Activated CD4-positive, alpha-beta T cell treated with anti-CD3 and anti-CD28 coated beads, Interleukin-2, amount 50 U/mL, for 16 hours (primary cell): ENCODE measurements around the gene PPP1R37.

ENCODE experiments used
- DNase-seq: peaks from one replicate; pipeline ENCODE4 v3.0.0-alpha.2; 2020

Gene PPP1R37

DNA sequence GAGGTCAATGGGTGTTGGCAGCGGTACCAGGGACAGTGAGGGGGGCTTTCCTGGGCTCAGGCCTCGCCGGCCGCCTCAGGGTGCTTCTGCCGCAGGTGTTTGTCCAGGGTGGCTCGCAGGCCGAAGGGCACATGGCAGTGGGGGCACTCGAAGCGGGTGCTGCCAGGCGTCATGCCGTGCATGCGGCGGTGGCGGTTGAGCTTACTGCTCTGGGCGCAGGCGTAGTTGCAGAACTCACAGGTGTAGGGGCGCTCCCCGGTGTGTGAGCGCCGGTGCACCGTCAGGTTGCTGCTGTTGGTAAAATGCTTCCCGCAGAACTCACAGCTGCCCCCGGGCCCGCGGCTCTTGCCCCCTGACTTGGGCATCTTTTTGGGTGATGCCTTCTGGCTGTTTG lies 21.4 kb upstream of the PPP1R37 start:
- no peak for DNase-seq

DNA sequence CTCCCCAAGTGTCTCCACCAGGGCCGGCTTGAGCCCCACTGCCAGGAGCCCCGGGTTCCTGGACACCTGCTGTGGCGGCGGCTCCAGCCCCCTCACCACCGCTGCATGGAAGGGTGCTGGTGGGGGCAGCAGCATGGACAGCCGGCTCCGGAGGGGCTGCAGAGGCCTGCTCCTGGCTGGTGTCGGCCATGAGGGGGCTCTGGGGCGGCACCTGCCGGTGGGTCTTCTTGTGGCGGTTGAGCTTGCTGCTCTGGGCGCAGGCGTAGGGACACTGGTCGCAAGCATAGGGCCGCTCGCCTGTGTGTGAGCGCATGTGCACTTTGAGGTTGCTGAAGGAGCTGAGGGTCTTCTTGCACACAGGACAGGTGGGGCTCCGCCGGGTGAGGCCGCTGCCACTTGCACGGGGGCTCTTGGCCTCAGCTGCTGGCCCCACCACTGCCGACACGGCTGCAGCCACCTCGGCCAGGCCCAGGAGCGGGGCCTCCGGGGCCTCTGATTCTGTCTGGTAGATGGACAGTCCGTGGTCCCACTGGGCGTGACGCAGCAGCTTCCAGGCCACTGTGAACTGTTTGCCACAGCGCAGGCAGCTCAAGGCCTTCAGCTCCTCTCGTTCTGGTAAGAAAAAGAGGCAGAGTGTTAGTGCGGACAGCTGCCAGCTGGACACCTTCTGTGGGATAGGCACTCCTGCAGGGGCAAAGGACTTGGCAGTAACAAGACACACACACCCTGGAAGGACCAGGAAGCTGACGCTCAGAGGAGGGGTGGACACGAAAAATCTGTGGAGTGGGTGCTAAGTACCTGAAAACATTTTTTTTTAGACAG lies 20.8 kb upstream of the PPP1R37 start:
- DNase-seq, result no peak

DNA sequence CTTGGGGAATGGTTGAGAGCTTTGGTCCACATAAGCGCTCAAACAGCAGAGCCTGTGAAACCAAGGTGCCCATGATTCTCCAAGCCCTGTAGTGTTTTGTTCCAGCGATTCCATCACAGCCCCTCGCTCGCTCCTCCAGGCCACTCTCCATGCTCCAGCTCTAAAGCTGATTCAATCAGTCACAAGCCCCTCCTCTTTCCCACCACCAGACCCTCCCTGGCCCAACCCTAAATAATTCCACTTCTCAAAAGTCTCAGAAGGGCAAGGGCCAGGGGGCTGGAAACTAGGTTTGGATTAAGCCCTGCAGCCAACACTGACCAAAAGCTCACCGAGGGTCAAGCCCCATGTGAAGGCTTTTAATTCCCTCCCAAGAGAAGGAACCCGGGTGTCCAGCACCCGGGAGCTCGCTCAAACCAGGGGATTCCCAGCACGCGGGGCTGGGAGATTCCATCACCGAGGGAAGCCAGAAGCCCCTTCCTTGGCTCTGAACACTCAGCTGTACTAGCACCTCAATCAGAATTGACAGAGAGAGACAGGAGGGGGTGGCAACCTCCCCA lies 18.2 kb upstream of the PPP1R37 start:
- no peak for DNase-seq

DNA sequence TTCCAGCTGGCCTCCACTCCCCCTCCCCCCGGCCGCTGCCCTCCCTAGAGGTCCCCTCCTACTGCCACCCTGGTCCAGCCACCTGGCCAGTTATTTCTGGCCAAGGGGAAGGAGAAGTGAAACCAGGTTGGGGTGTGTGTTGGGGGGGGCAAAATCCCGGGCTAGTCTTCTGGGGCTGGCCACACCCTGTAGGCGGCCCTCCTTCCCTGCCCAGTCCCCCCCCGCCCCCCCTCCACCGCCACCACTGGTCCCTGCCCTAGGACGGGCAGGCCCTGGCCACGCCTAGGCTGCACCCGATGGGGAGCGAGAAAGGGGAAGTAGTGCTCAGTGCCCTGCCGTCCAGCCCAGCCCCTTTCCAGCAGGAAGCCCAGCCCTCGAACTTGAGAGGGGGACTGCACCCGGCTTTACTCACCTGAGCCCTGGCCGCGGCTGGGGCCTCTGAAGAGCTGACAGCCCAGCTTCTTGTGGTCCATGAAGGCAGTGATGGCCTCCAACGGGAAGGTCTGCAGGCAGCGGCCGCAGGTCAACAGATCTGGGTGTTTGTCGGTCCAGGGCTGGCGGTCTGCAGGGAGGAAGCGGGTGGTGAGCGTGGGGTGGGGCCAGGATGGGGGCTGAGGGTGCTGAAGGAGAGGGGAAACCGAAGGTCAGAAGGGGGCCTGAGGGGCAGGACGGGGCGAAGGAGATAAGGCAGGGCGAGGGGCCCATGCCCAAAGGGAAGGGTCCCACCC lies 17.5 kb upstream of the PPP1R37 start:
- DNase-seq, result peak; percentile 58

DNA sequence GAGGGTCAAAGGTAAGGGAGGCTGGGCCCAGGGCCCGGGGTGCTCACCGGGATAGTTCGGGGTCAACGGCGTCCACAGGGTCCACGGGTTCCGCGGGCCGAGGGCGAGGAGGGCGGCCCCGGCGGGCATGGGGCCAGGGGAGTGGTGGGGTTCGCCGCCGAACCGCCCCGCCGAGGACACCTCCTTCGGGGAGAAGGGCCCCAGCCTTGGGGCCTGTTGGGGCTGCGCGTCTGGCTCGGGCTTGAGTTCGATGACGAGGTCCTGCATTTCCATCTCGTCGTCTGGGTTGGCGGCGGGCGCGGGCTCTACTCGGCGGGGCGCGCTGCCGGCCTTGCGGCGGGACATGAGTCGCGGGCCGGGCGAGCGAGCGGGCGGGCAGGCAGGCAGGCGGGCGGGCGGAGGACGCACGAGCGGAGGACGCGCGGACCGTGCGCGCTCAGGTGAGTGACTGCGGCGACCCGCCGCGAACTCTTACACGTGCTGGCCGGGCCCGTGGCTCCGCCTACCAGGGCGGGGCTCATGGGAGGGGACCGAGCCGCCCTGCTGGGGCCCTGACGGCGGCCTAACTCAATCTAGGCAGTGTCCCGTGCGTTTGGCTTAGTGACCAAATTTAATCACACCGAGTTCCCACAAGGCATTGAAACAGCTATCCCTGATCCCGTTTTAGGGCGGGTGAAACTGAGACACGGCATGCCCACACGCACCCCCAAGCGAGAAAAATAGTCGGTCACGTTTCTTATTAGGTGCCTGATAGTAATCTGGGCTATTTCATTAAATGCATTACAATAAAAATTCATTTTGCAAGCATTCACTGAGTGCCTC lies 16.7 kb upstream of the PPP1R37 start, which contains the start of gene ZNF296:
ZNF296 (minus strand) TSS at position 450 of the 822 bp plus-strand sequence; CDS start at position 345, 105 bp downstream.
- DNase-seq, result peak; percentile 88

DNA sequence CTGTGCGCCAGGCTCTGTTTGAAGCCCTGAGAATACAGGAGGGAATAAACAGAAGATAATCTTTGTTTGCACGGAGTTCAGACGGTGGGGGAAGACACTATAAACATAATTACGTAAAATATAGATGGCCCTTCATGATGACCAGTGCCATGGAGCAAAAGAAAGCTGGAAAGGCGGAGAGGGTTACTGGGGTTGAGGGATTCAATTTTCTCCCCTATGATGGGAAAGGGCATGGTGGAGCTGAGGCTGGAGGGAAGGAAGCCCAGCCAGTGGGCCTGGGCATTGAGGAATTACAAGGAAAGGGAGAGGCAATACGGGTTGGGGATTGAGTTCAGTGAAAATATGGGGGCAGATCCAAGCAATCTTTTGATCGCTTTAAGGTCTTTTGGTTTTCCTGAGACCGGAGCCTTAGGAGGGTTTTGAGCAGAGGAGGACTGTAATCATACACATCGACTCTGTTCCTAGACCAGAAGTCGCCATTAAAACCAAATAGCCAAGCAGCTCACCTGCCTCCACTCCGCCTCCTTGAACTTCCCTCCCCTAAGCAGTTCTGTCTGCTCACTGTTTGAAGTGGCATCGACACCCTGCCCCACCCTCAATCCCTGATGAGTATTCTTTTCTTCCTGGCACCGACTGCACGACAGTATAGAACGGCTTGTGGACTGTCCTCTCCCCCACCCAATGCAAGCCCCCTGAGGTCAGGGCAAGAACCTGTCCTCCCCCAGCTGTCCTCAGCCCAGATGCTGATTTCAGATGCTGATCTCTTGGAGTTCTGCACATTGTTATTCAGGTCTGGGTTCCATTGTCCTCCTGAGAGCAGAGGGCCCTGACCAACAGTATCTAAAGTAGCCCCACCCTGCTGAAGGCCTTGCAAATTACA lies 15.9 kb upstream of the PPP1R37 start:
- DNase-seq, result no peak

DNA sequence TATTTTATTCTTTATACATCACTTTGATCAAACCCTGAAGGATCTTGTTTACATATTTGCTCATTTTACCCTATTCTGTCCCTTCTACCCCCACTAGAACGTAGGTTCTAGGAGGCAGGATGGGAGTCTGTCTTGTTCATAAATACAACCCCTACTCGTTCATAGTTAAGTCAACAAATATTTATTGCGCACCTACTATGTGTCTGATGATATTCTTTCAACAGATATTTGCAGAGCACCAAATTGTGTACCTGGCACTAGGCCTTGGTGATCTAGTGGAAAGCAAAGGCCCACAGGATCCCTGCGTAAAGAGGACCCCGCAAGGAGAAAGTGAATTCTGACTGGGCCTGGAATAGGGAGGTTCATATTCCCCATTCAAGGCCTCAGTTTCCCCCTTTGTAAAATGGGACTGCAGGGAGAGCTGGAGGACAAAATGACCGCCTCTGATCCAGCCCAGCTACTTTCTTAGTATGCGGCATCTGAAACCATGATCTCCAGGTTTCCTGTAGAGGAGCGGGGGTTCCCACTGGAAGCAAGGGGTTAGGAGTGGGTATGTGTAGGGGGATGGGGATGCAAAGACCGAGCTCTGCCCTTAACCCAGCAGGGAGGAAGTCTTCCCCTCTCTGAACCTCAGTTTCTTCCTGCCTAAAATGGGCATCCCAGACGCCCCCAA lies 14.5 kb upstream of the PPP1R37 start:
- no peak for DNase-seq

DNA sequence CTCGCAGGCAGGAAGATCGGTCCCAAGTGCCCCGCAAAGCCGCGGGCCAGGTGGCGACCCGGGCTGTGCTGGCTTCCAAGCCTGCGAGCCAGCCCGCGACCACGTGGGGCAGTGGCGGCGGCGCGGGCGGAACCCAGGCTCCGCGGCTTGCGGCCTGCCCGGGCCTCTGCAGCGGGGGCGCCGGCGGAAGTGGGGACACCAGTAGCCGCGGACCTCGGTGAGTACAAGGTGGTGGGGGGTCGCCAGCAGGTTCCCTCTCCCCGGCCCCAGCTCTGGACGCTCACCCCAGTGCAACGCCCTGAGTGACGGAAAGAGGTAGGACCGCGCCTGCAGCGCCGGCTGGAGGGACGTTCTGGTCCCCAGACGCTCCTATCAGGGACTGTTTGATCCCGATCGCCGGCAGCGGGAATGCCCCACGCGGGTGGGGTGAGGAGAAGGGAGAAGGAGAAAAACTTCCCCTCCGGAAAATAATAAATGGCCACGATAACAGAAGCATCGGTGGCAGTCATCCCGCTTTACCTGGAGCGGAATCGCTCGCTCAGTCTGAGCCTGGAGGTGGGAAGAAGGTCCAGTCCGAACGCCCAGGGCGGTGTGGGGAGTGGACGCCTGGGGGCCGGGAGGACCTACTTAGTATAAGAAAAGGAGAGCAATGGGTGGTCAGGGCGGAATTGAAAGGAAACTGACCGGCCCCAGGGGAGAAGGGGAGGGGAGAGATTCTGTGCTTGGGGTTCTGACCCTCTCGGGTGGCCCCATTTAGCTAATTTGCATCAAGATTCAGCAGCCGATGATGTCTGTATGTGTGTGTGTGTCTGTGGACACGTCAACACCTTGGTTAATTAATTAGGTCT lies 13.7 kb upstream of the PPP1R37 start, which contains the start of gene GEMIN7:
GEMIN7 (plus strand) TSS at position 198 of the 848 bp plus-strand sequence. CDS start 10,855 bp downstream, outside the sequence.
- DNase-seq, result peak; percentile 85

DNA sequence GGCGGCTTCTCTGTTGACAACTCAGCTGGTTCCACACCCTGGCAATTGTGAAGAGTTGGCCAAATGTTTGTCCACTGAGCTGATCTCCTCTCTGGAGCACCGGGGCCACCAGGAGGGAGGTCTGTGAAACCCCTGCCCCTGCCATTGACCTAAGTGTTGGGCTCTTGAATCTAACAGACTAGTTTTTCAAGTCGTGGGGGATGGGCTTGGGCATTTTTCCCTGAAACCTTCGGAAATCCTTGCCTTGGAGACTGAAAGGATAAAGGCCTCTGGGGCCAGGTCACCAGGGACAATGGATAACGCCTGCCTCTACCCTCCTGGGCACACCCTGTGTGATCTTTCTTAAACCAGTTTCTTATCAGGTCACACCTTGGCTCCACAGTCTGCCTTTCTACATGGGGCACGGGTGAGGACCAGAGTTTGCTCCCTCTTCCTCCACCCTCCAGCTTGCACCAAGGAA lies 13.0 kb upstream of the PPP1R37 start:
- DNase-seq, result no peak

DNA sequence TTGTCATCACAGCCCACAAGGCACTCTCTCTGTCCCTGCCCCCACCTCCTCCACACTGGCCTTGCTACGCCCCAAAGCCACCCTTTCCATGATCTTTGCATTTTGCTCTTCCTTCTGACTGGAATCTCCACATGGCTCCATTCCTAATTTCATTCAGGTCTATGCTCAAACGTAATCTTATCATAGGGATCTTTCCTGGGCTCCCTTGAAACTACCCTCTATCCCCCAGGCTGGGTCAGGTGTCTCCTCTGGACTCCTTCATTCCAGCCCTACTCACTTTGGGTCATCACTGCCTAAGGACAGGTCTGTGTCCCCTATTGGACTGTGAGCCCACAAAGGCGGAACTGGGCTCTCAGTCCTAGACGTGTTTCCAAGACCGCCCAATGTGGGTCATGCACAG lies 10.8 kb upstream of the PPP1R37 start:
- no peak for DNase-seq

DNA sequence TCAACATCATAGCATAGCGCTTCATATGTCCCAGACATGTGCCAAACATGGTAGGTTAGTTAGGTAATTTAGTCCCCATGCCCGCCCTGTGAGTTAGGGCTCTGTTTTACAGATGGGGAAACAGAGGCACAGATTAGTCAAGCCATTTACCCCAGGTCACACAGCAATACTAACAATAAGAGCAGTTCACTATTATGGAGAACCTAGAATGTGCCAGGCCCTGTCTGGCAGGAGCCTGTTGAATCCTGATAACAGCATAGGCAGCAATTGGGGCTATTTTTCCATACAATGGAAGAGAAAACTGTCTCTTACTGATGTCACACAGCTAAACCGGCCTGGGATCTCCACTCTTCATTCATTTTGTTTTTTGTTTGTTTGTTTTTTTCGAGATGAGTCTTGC lies 6.5 kb upstream of the PPP1R37 start:
- no peak for DNase-seq

DNA sequence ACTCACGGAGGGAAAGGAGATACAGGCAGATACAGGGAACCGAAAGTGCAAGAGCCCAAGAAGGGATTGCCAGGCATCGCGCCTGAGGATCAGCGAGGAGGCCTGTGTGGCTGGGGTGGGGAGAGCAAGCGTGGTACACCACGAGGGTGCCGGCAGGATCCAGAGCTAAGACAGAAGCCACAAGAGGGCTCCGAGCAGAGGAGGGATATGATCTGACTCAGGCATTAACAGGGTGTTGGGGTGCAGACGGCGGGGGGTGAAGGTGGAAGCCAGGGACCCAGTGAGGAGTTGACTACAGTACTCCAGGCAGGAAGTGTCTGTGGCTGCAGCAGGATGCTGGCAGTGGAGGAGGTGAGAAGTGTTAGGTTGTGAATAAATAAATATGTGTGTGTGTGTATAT lies 5.4 kb upstream of the PPP1R37 start:
- DNase-seq, result peak; percentile 77

DNA sequence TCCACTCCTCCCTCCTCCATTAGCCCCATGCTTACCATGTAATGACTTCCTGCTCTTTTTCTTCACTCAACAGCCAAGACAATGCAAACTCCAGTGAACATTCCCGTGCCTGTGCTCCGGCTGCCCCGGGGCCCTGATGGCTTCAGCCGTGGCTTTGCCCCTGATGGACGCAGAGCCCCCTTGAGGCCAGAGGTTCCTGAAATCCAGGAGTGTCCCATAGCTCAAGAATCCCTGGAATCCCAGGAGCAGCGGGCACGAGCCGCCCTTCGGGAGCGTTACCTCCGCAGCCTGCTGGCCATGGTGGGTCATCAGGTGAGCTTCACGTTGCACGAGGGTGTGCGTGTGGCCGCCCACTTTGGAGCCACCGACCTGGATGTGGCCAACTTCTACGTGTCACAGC lies 2.9 kb upstream of the PPP1R37 start:
- no peak for DNase-seq

DNA sequence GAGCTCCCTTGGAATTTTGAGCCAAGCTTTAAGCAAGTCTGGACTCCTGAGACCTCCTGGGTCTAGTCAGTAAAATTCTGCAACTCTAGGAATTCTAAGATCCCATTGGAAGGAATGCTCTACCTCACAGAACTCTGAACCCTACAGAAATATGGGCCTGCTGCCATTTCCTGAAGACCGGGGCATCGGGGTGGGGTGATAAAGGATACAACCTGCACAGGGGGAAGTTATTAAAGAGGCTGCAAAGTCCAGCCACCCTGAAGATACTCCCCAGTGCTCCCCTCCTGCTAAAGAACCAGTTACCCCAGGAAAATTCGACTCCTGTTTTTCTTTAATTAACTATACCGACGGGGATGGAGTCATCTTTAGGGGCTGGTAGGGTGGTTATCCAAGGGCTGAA lies 2.4 kb upstream of the PPP1R37 start:
- DNase-seq, result no peak

DNA sequence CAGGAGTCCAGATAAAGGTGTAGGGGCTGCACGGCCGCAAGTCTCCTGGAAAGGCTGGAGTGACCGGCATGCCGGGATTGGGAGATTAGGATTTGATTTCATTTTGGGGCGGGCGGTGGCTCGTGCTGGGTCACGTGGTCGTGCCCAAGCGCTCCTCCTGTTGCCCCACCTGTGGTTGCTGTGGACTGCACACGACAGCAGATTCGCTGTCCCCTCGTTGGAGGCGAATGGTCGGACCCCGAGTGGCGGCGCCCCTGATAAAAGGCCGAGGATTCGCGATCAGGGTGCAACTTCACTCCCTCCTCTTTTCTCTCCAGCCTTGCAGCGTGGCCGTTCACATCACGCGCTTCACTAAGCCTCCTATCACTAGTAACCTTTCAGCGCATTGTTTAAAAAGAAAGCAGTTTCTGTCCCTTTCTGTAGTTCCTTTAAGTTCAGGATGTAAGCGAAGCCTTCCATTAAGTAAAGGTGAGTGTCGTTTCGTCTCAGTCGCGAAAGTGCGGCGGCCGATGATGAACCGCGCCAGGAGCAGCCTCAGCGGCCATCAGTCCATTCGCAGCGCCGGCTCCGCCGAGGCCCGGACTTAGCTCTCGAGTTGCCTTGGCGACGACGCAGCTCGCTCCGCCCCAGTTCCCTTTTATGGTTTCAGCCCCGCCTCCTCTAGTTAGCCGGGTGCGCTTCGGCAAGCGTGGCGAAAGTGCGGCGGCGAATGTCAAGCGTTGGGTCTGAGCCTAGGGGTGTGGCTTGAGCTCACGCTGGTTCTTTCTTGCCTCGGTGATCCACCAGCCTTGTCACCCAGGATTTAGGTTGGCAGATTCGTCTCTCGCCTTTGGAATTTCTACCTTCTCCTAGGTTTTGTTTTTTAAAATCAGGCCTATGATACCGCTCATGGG lies 1.7 kb upstream of the PPP1R37 start:
- DNase-seq, result peak; percentile 98

DNA sequence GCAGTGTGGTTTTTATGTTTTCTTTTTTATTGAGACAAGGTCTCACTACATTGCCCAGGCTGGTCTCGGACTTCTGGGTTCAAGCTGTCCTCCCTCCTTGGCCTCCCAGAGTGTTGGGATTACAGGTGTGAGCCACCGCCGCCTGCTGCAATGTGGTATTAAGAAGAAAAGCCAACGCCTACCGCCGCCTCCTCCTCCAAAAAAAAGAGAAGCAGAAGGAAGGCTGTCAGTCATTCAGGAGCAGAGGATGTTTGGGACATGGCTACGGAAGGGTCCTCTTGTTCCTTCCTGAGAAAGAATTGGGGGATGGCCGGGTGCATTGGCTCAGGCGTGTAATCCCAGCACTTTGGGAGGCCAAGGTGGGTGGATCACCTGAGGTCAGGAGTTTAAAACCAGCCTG lies 1.2 kb downstream of the PPP1R37 start:
- DNase-seq, result no peak

DNA sequence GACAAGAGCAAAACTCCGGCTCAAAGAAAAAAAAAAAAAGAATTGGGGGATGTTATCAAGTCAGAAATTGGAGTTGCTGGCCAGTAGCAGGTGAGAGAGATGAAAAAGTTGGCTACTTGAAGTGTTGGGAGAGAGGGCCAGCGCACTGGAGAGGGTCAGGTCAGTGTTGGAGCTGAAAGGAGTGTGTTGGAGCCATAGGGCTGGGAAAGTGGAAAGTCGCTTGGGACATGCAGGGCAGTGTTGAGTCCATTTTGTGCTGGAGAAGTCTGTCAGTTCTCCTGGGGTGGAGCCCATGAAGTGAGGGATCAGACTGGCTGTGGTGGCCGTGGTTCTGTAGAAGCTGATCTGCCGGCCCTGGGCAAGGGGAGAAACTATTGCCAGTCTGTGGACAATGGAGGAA lies 1.7 kb downstream of the PPP1R37 start:
- DNase-seq, result no peak

DNA sequence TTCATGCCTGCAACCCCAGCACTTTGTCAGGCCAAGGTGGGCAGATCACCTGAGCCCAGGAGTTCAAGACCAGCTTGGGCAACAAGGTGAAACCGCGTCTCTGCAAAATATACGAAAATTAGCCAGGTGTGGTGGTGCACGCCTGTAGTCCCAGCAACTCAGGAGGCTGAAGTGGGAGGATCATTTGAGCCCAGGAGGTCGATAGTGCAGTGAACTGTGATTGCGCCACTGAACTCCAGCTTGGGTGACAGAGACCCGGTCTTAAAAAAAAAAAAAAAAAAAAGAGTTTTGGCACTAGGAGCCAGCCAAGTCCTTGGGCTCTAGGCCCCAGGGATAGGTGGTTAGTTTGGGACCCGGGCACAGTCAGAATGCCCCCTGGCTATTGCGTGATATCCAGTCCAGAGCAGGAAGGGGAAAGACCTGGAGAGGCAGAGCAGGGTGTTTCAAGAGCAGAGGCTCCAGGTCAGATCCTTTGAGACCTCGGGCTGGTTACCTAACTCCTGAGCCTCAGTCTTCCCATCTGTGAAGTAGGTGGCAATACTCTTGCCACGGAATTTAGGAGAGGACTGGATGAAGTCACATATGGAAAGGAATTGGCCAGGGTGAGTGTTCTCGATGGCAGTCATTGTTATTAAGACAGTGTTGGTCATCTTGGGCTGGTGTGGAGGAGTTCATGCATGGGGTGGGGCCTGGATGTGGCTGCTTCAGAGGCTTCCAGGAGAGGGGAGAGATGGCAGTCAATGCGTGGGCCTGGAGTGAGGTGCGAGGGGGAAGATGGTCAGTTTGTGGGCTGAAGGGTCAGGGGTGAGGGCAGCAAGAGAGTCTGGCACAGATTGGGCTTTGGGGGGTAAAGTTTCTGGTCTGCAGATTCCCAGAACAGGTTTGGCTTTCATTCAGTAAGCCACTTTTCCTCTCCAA lies 2.8 kb downstream of the PPP1R37 start:
- no peak for DNase-seq
